Stimulated activated CD4-positive, alpha-beta T cell treated with anti-CD3 and anti-CD28 coated beads, Interleukin-4, amount 100 ng/mL, for 1 hour (primary cell): ENCODE results near the gene NDUFB10.
A peak's percentile ranks its signal among the peaks of the same experiment; 100 is the strongest.
"Not testable (repeated sequence)": the region's sequence is repeated elsewhere in the genome, so short reads cannot be mapped to it uniquely, and the experiment has no call there.

ENCODE experiments used
- DNase-seq: peaks from one replicate; pipeline ENCODE4 v3.0.0-alpha.2; 2020

NDUFB10 gene

GRCh38 chr16:1959269-1960039 is at the start of gene NDUFB10:
NDUFB10 (plus strand) TSS chr16:1959538; CDS start chr16:1959625, 87 bp downstream.
- peak; percentile 95 for DNase-seq

GRCh38 chr16:1909561-1910231 is 49.6 kb upstream of the NDUFB10 start:
- DNase-seq, result no peak

GRCh38 chr16:1911467-1912214 is 47.7 kb upstream of the NDUFB10 start:
- DNase-seq, result no peak

GRCh38 chr16:1912215-1912543 is 47.2 kb upstream of the NDUFB10 start:
- DNase-seq, result no peak

- no peak for DNase-seq
These were observed 45.8 kb upstream of the NDUFB10 start for GRCh38 chr16:1913327-1914083.

GRCh38 chr16:1914084-1914608 is 45.2 kb upstream of the NDUFB10 start:
- DNase-seq, result no peak

- no peak for DNase-seq
These were observed 44.4 kb upstream of the NDUFB10 start for GRCh38 chr16:1914988-1915387.

- no peak for DNase-seq
These were observed 43.4 kb upstream of the NDUFB10 start for GRCh38 chr16:1915732-1916639.

- no peak for DNase-seq
These were observed 42.7 kb upstream of the NDUFB10 start for GRCh38 chr16:1916640-1916990.

- no peak for DNase-seq
These were observed 42.2 kb upstream of the NDUFB10 start for GRCh38 chr16:1917056-1917664.

- DNase-seq, result no peak
These were observed 41.5 kb upstream of the NDUFB10 start for GRCh38 chr16:1917665-1918350.

GRCh38 chr16:1918351-1919326 is 40.7 kb upstream of the NDUFB10 start, which contains the start of gene HS3ST6:
HS3ST6 (minus strand) TSS chr16:1918415; CDS start chr16:1918323, 92 bp downstream.
- no peak for DNase-seq

- DNase-seq, result no peak
These were observed 39.9 kb upstream of the NDUFB10 start for GRCh38 chr16:1919327-1919998.

GRCh38 chr16:1920122-1920521 is 39.2 kb upstream of the NDUFB10 start:
- DNase-seq, result not testable (repeated sequence)

- no peak for DNase-seq
These were observed 38.6 kb upstream of the NDUFB10 start for GRCh38 chr16:1920727-1921171.

- no peak for DNase-seq
These were observed 37.0 kb upstream of the NDUFB10 start for GRCh38 chr16:1922357-1922756.

- DNase-seq, result no peak
These were observed 35.9 kb upstream of the NDUFB10 start for GRCh38 chr16:1923299-1924034.

GRCh38 chr16:1924095-1924494 is 35.2 kb upstream of the NDUFB10 start:
- no peak for DNase-seq
